Measurements from ENCODE around the gene ALG5. TPM values are rescaled to one million over a fixed set of nuclear protein-coding genes. Genes with fewer than 3 reads are reported as not detected.

The ALG5 gene
- total RNA-seq, 4 donors from 2014 or later, result 9.8 to 20.9 (median 13.2) TPM

DNA sequence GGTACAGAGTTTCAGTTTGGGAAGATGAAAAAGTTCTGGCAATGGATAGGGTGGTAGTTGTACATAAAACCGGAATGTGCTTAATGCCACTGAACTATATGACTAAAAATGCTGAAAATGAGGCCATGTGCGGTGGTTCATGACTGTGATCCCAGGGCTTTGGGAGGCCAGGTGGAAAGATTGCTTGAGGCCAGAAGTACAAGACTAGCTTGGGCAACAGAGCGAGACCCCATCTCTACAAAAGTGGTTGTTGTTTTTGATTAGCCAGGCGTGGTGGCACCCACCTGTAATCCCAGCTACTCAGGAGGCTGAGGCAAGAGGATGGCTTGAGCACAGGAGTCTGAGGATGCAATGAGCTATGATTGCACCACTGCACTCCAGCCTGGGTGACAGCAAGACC is 91.9 kb downstream of the ALG5 start:
- no peak overlapping the region for H3K4me3 ChIP-seq
- H3K27ac ChIP-seq, result no peak overlapping the region
- H3K36me3 ChIP-seq, result no peaks in the 10 kb centered on the region
- DNase-seq (no peak), ATAC-seq (no peak)
- intact Hi-C loops (cut with DNase I; ENCODE audit: low total_unique reads), result no loop called here
- TF ChIP-seq POLR2A (IDR thresholded peaks at IDR 0.05), result no peak
- TF ChIP-seq, protein P1, sequence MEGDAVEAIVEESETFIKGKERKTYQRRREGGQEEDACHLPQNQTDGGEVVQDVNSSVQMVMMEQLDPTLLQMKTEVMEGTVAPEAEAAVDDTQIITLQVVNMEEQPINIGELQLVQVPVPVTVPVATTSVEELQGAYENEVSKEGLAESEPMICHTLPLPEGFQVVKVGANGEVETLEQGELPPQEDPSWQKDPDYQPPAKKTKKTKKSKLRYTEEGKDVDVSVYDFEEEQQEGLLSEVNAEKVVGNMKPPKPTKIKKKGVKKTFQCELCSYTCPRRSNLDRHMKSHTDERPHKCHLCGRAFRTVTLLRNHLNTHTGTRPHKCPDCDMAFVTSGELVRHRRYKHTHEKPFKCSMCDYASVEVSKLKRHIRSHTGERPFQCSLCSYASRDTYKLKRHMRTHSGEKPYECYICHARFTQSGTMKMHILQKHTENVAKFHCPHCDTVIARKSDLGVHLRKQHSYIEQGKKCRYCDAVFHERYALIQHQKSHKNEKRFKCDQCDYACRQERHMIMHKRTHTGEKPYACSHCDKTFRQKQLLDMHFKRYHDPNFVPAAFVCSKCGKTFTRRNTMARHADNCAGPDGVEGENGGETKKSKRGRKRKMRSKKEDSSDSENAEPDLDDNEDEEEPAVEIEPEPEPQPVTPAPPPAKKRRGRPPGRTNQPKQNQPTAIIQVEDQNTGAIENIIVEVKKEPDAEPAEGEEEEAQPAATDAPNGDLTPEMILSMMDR (IDR thresholded peaks at IDR 0.05 in 4 of 5, conservative IDR thresholded peaks at IDR 0.05 in 1 of 5), result no peak
- no peaks in the 10 kb centered on the region for H3K4me1 ChIP-seq
- in situ Hi-C loops (cut with MboI; ENCODE audit: low sequenced_read_pairs in 4 of 4), result no loop called here
- no peaks in the 10 kb centered on the region for H3K9me3 ChIP-seq
- H3K27me3 ChIP-seq, result no peaks in the 10 kb centered on the region

DNA sequence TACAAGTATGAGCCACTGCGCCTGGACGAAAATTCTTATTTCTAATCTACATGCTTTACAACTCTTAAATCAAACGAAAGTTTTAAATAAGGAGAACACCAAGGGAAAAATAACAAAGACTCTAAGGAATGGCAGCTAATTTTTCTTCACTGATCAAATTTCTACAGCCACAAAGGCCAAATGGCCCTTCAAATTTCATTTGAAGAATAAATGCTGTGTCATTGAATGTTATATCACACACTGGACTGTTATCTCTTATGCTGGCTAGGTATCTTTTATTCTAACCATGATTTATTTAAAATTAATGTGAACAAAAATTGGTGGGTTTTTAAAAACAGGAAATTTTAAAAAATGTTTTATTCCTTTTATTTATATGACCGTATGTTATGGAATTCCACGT is 93.2 kb downstream of the ALG5 start:
- in situ Hi-C loops (cut with MboI; ENCODE audit: low sequenced_read_pairs in 4 of 4) (no loop called here), intact Hi-C loops (cut with DNase I; ENCODE audit: low total_unique reads) (no loop called here)
- TF ChIP-seq, protein P1 (IDR thresholded peaks at IDR 0.05 in 4 of 5, conservative IDR thresholded peaks at IDR 0.05 in 1 of 5), result no peak
- no peak for TF ChIP-seq POLR2A (IDR thresholded peaks at IDR 0.05)

DNA sequence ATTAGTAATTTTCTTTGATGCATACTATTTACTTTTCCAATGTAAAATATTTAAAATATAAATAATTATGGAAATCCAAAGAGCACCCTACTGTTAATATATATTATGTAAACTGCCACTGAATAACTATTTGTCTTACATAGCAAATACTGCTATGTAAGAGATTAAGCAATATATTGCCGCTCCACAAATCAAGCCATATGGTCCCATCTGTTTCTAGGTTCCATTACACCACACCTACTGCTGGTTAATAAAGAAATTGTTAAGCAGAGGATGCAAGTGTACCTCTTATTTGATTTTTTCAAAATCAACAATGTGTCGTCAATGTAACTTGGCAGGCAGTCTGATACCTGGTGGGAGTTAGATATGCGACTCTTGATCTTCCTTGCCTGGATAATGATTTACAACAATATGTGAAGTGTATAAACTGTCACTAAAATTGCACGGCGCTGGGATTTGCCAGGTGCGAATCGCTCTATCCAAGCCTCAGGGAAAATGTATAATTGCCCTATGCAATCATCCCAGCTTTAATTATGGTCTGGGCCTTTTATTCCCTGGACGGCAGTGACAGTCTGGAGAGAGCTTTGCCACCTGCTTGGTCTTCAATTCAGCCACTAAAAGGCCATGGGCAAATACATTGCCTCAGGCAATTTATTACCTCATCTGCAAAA is 95.1 kb downstream of the ALG5 start:
- H3K9me3 ChIP-seq, result no peaks in the 10 kb centered on the region
- H3K4me1 ChIP-seq, result no peaks in the 10 kb centered on the region
- intact Hi-C loops (cut with DNase I; ENCODE audit: low total_unique reads) (no loop called here), in situ Hi-C loops (cut with MboI; ENCODE audit: low sequenced_read_pairs in 4 of 4) (no loop called here)
- no peaks in the 10 kb centered on the region for H3K27me3 ChIP-seq
- H3K27ac ChIP-seq, result no peak overlapping the region
- DNase-seq (no peak), ATAC-seq (no peak)
- H3K36me3 ChIP-seq, result no peaks in the 10 kb centered on the region
- H3K4me3 ChIP-seq, result no peak overlapping the region
- no peak for TF ChIP-seq POLR2A (IDR thresholded peaks at IDR 0.05)
- TF ChIP-seq, protein P1 (IDR thresholded peaks at IDR 0.05 in 4 of 5, conservative IDR thresholded peaks at IDR 0.05 in 1 of 5), result no peak

More for the DNA sequence above, 93.2 kb downstream of the ALG5 start:
- no peak for DNase-seq
- no peaks in the 10 kb centered on the region for H3K27me3 ChIP-seq
- H3K9me3 ChIP-seq, result no peaks in the 10 kb centered on the region
- no peak overlapping the region for H3K4me3 ChIP-seq
- H3K27ac ChIP-seq, result no peak overlapping the region
- H3K36me3 ChIP-seq, result no peaks in the 10 kb centered on the region
- no peak for ATAC-seq
- no peaks in the 10 kb centered on the region for H3K4me1 ChIP-seq

Other genes with a start within 250 kb of the ALG5 start
- gene RFXAP, start 180.1 kb downstream of the ALG5 start, total RNA-seq, result 1 to 10 TPM in 3 of 4 donors, under 1 TPM in 1; 0.71 to 3.0 (median 2.2) TPM
- gene SMAD9, start 79.1 kb downstream of the ALG5 start, total RNA-seq, result 10 to 100 TPM in 1 of 4 donors, 1 to 10 TPM in 3; 2.2 to 14.9 (median 6.5) TPM
- gene EXOSC8, start 1.4 kb upstream of the ALG5 start, total RNA-seq, result 10 to 100 TPM; 16.7 to 25.3 (median 20.7) TPM
- gene SUPT20H, start 60.3 kb upstream of the ALG5 start, total RNA-seq, result 10 to 100 TPM; 18.1 to 24.4 (median 19.1) TPM
- gene CSNK1A1L, start 106.3 kb upstream of the ALG5 start, total RNA-seq, result not detected

Measured in gastrocnemius medialis (tissue), 4 donors.